T-cell (primary cell): Measurements from ENCODE around the gene PRR15. TPM values are rescaled to one million over a fixed set of nuclear protein-coding genes. Genes with fewer than 3 reads are reported as not detected.

ENCODE experiments used
- ATAC-seq, 4 experiments: fragments of 200-7000 bp in 3 of 4; fragments of 150-1000 bp in 1 of 4; cut with Tn5 transposase; replicated peaks in 1 of 4; 1 replicate in 3 of 4; 2 replicates in 1 of 4; pipeline ENCODE4 v1.10.0; 2021; ENCODE audit warnings: moderate library complexity in 3 of 4, mild to moderate bottlenecking in 2 of 4, moderate number of reproducible peaks in 1 of 4
- CTCF ChIA-PET, 2 donors: fragments of 300-600 bp; sonication (Branson Sonifier 250); formaldehyde crosslinking; loops; one replicate each; lab custom pipeline; 2022; ENCODE audit warnings: antibody characterized with exemption in 2 of 2; lab: Charles Lee
- POLR2A ChIA-PET, 2 donors: fragments of 300-600 bp; sonication (Branson Sonifier 250); formaldehyde crosslinking; loops; one replicate each; lab custom pipeline; 2022; ENCODE audit warnings: antibody characterized with exemption in 2 of 2; lab: Charles Lee
- DNase-seq, 35 experiments: peaks; one replicate each; pipeline versions ENCODE4 v3.0.0 to v3.0.0-alpha.2; 2013 to 2023
- H3K27ac ChIP-seq: one replicate; pipeline ENCODE4 v1.5.1; 2013; ENCODE audit warnings: low read length
- H3K27me3 ChIP-seq, 2 experiments: replicated peaks in 1 of 2; 1 replicate in 1 of 2; 2 replicates in 1 of 2; pipeline versions ENCODE4 v1.6.1 to v1.7.0; 2013; ENCODE audit warnings: low read length in 1 of 2, mixed read lengths in 1 of 2; ENCODE audit not compliant: control insufficient read depth in 2 of 2, insufficient read depth in 2 of 2; ENCODE audit errors: extremely low read depth in 1 of 2
- H3K36me3 ChIP-seq, 2 donors: 1 replicate in 1 of 2; 2 replicates in 1 of 2; pipeline versions ENCODE4 v1.6.1 to v1.7.0; 2013; ENCODE audit warnings: low read length in 1 of 2; ENCODE audit not compliant: control insufficient read depth in 2 of 2, insufficient read depth in 1 of 2; ENCODE audit errors: extremely low read depth in 1 of 2
- H3K4me1 ChIP-seq, 2 experiments: 1 replicate in 1 of 2; 2 replicates in 1 of 2; pipeline versions ENCODE4 v1.6.1 to v1.7.0; 2013; ENCODE audit warnings: low read length in 2 of 2, mixed read lengths in 1 of 2; ENCODE audit not compliant: insufficient read depth in 2 of 2, control insufficient read depth in 1 of 2; ENCODE audit errors: extremely low read depth in 1 of 2
- H3K4me3 ChIP-seq, 2 donors: 1 replicate in 1 of 2; 2 replicates in 1 of 2; pipeline versions ENCODE4 v1.5.1 to v1.7.0; 2013; ENCODE audit warnings: mild to moderate bottlenecking in 2 of 2, low read length in 1 of 2, moderate library complexity in 1 of 2; ENCODE audit not compliant: control insufficient read depth in 1 of 2; ENCODE audit errors: extremely low read depth in 1 of 2
- H3K9me3 ChIP-seq: 2 replicates; pipeline ENCODE4 v1.7.0; 2013
- H3K27ac Mint-ChIP-seq, 2 donors: one replicate each; pipeline ENCODE4 v1.8.0; 2020 to 2021; ENCODE audit warnings: mild to moderate bottlenecking in 2 of 2, mixed read lengths in 2 of 2
- H3K27me3 Mint-ChIP-seq, 2 donors: one replicate each; pipeline ENCODE4 v1.8.0; 2021 to 2022; ENCODE audit warnings: mixed read lengths in 2 of 2
- H3K36me3 Mint-ChIP-seq: one replicate; pipeline ENCODE4 v1.8.0; 2021; ENCODE audit warnings: mixed read lengths
- H3K4me1 Mint-ChIP-seq, 3 donors: one replicate each; pipeline ENCODE4 v1.8.0; 2020 to 2022; ENCODE audit warnings: mixed read lengths in 3 of 3, mild to moderate bottlenecking in 1 of 3
- H3K4me3 Mint-ChIP-seq, 3 donors: one replicate each; pipeline ENCODE4 v1.8.0; 2020 to 2022; ENCODE audit warnings: mild to moderate bottlenecking in 3 of 3, mixed read lengths in 3 of 3, moderate library complexity in 3 of 3
- H3K9me3 Mint-ChIP-seq, 3 donors: one replicate each; pipeline ENCODE4 v1.8.0; 2020 to 2022; ENCODE audit warnings: mixed read lengths in 3 of 3
- whole genome bisulfite sequencing: methylation state at CpG from one replicate; pipeline ENCODE4 v1.1.5; 2013; ENCODE audit warnings: missing lambda C conversion rate; ENCODE audit not compliant: insufficient coverage; 5-methylcytosine and 5-hydroxymethylcytosine counted together
- total RNA-seq, 35 experiments: library from RNA in 6 of 35; stranded (reverse) in 6 of 35; fragments of 120-200 nt in 1 of 35; gene quantifications; one replicate each; pipeline versions ENCODE4 v1.2.1 to v1.2.4 and lab custom pipeline; 2013 to 2026

PRR15 gene
- total RNA-seq, 5 donors from 2014 or later (not counting 1 experiment from before 2014, with no cell fraction given), result 0.30 to 0.38 TPM; not detected in 3

- Histone ChIP-seq H3K4me1 (no peaks in the 10 kb centered on the region), H3K27me3 (peaks cover 3 to 14% of the 10 kb centered on the region in 2 experiments), H3K9me3 (no peaks in the 10 kb centered on the region), H3K36me3 (no peaks in the 10 kb centered on the region), H3K27ac (no peak overlapping the region), H3K4me3 (no peak overlapping the region)
- Mint-ChIP-seq H3K4me1 (no peaks in the 10 kb centered on the region), H3K27ac (no peak overlapping the region), H3K36me3 (no peaks in the 10 kb centered on the region), H3K9me3 (no peaks in the 10 kb centered on the region), H3K27me3 (peaks cover 26 to 49% of the 10 kb centered on the region in 2 donors), H3K4me3 (no peak overlapping the region)
- 85% methylated on average over 2 of the region's 9 CpGs for WGBS
- DNase-seq (no peak), ATAC-seq (no peak)
- POLR2A ChIA-PET, result no interaction called here
- CTCF ChIA-PET, result no interaction called here
These were observed 7.0 kb upstream of the PRR15 start for GRCh38 chr7:29556405-29557195.

DNA sequence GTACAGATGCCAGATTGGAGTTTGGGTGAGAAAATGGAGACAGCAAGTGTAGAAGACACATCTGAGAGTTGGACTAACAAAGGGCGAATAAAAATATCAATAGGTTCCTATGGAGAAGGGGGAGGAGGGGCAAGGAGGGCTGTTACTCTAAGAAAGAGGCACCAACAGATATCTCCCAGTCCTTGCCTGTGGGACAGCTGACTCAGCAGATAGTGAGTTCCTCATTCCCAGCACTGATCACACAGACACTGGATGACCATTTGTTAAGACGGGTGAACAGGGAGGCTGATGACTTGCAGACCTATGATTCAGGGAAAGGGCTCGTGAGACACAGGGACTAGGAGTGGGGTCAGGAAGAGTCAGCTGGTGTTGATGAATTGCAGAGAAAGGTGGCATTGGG is 5.7 kb upstream of the PRR15 start:
- Histone ChIP-seq H3K4me1 (peaks cover 0 to under 1% of the 10 kb centered on the region in 2 experiments), H3K36me3 (no peaks in the 10 kb centered on the region), H3K4me3 (no peak overlapping the region), H3K27me3 (peaks cover 3 to 24% of the 10 kb centered on the region in 2 experiments), H3K27ac (no peak overlapping the region), H3K9me3 (no peaks in the 10 kb centered on the region)
- H3K27ac Mint-ChIP-seq, result no peak overlapping the region
- no peak overlapping the region for H3K4me3 Mint-ChIP-seq
- WGBS, result 34% methylated on average over 2 of the region's 3 CpGs
- ATAC-seq (no peak), DNase-seq (no peak)
- POLR2A ChIA-PET, result no interaction called here
- H3K27me3 Mint-ChIP-seq, result peaks cover 32 to 50% of the 10 kb centered on the region in 2 donors
- CTCF ChIA-PET, result no interaction called here
- H3K9me3 Mint-ChIP-seq, result no peaks in the 10 kb centered on the region
- peaks cover 0 to under 1% (median 0%) of the 10 kb centered on the region in 3 donors for H3K4me1 Mint-ChIP-seq
- H3K36me3 Mint-ChIP-seq, result no peaks in the 10 kb centered on the region

GRCh38 chr7:29561271-29561670 is 2.4 kb upstream of the PRR15 start:
- H3K27me3 ChIP-seq, result peaks cover 5 to 52% of the 10 kb centered on the region in 2 experiments
- POLR2A ChIA-PET, result no interaction called here
- Mint-ChIP-seq H3K4me3 (no peak overlapping the region), H3K9me3 (no peaks in the 10 kb centered on the region), H3K27me3 (peaks cover 52 to 58% of the 10 kb centered on the region in 2 donors), H3K27ac (no peak overlapping the region), H3K4me1 (peaks cover 14 to 26% (median 16%) of the 10 kb centered on the region in 3 donors), H3K36me3 (no peaks in the 10 kb centered on the region)
- CTCF ChIA-PET, result interaction anchor here in 1 of 2 donors (0.6 kb wide), 1 partner anchor 1630 kb away, joined by 3 read pairs; no protein-coding TSS in a partner anchor
- 56% methylated on average over 1 of the region's 7 CpGs for WGBS
- H3K36me3 ChIP-seq, result no peaks in the 10 kb centered on the region
- H3K9me3 ChIP-seq, result no peaks in the 10 kb centered on the region
- H3K27ac ChIP-seq, result no peak overlapping the region
- DNase-seq, result no peak
- no peak for ATAC-seq
- H3K4me1 ChIP-seq, result peaks cover 6 to 29% of the 10 kb centered on the region in 2 experiments
- no peak overlapping the region for H3K4me3 ChIP-seq

GRCh38 chr7:29562307-29562706 is 1.3 kb upstream of the PRR15 start:
- no peaks in the 10 kb centered on the region for H3K36me3 ChIP-seq
- no peak overlapping the region for H3K27ac ChIP-seq
- peaks cover 6 to 31% of the 10 kb centered on the region in 2 experiments for H3K4me1 ChIP-seq
- 74% methylated on average over 4 of the region's 6 CpGs for WGBS
- no peak for ATAC-seq
- POLR2A ChIA-PET, result no interaction called here
- CTCF ChIA-PET, result no interaction called here
- no peak overlapping the region for H3K4me3 ChIP-seq
- H3K27ac Mint-ChIP-seq, result no peak overlapping the region
- no peaks in the 10 kb centered on the region for H3K9me3 ChIP-seq
- H3K36me3 Mint-ChIP-seq, result no peaks in the 10 kb centered on the region
- no peak overlapping the region for H3K4me3 Mint-ChIP-seq
- H3K27me3 Mint-ChIP-seq, result peaks cover 59 to 63% of the 10 kb centered on the region in 2 donors
- peaks cover 14 to 26% (median 16%) of the 10 kb centered on the region in 3 donors for H3K4me1 Mint-ChIP-seq
- no peaks in the 10 kb centered on the region for H3K9me3 Mint-ChIP-seq
- no peak for DNase-seq
- H3K27me3 ChIP-seq, result peaks cover 6 to 59% of the 10 kb centered on the region in 2 experiments

GRCh38 chr7:29564496-29565223 is 1.0 kb downstream of the PRR15 start:
- ChIA-PET CTCF (no interaction called here), POLR2A (no interaction called here)
- Histone ChIP-seq H3K27me3 (peaks cover 8 to 59% of the 10 kb centered on the region in 2 experiments), H3K4me1 (peaks cover 6 to 31% of the 10 kb centered on the region in 2 experiments), H3K36me3 (no peaks in the 10 kb centered on the region), H3K4me3 (peak overlapping the region in 1 of 2 donors; percentile 74), H3K27ac (no peak overlapping the region), H3K9me3 (no peaks in the 10 kb centered on the region)
- Mint-ChIP-seq H3K4me1 (peaks cover 14 to 26% (median 16%) of the 10 kb centered on the region in 3 donors), H3K4me3 (peak overlapping the region; percentile 11 to 72 (median 64)), H3K9me3 (no peaks in the 10 kb centered on the region), H3K27ac (peak overlapping the region in 1 of 2 donors; percentile 25), H3K27me3 (peaks cover 58 to 71% of the 10 kb centered on the region in 2 donors), H3K36me3 (no peaks in the 10 kb centered on the region)
- DNase-seq, result no peak
- 2% methylated on average over 34 of the region's 48 CpGs for WGBS
- ATAC-seq, result no peak

- H3K4me3 ChIP-seq, result peak overlapping the region in 1 of 2 donors; percentile 74
- CTCF ChIA-PET, result no interaction called here
- no peaks in the 10 kb centered on the region for H3K9me3 ChIP-seq
- Mint-ChIP-seq H3K4me3 (peak overlapping the region in 2 of 3 donors; percentile 11 to 72), H3K36me3 (no peaks in the 10 kb centered on the region), H3K4me1 (peaks cover 14 to 26% (median 16%) of the 10 kb centered on the region in 3 donors), H3K27ac (no peak overlapping the region), H3K9me3 (no peaks in the 10 kb centered on the region), H3K27me3 (peaks cover 57 to 73% of the 10 kb centered on the region in 2 donors)
- ATAC-seq (no peak), DNase-seq (no peak)
- H3K27ac ChIP-seq, result no peak overlapping the region
- POLR2A ChIA-PET, result no interaction called here
- H3K27me3 ChIP-seq, result peaks cover 6 to 56% of the 10 kb centered on the region in 2 experiments
- WGBS, result 5% methylated on average over 7 of the region's 10 CpGs
- H3K4me1 ChIP-seq, result peaks cover 6 to 31% of the 10 kb centered on the region in 2 experiments
- no peaks in the 10 kb centered on the region for H3K36me3 ChIP-seq
These were observed 1.6 kb downstream of the PRR15 start for GRCh38 chr7:29565224-29565630.
